ENCODE results near the gene EHHADH.
A peak's percentile ranks its signal among the peaks of the same experiment; 100 is the strongest.
"Not testable (repeated sequence)": the region's sequence is repeated elsewhere in the genome, so short reads cannot be mapped to it uniquely, and the experiment has no call there.

EHHADH gene

GRCh38 chr3:185251272-185251671 is 2.6 kb downstream of the EHHADH start:
- no peak for DNase-seq (ENCODE audit: low read depth)

DNA sequence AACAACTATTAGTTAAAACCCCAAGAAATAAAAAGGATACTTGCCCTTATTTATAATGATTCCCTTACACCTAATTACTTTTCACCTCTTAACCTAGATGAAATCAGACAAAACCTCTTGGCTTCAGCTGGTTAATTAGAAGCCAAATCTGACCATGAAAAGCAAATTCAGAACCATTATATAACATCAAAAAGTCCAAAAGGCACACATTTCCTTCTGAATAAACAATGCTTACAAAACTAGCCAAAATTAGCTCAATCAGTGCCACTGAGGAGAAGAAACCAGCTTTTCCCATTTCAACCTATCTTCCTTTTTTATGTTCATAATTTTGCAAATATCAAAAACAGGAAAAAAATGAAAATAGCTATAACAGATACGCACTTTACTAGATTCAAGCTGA is 3.2 kb downstream of the EHHADH start:
- DNase-seq (ENCODE audit: low read depth) = no peak

- no peak for DNase-seq (ENCODE audit: low read depth)
Observed at GRCh38 chr3:185250247-185250646, 3.6 kb downstream of the EHHADH start.

GRCh38 chr3:185242642-185243041 is 11.2 kb downstream of the EHHADH start:
- no peak for DNase-seq (ENCODE audit: low read depth)

DNA sequence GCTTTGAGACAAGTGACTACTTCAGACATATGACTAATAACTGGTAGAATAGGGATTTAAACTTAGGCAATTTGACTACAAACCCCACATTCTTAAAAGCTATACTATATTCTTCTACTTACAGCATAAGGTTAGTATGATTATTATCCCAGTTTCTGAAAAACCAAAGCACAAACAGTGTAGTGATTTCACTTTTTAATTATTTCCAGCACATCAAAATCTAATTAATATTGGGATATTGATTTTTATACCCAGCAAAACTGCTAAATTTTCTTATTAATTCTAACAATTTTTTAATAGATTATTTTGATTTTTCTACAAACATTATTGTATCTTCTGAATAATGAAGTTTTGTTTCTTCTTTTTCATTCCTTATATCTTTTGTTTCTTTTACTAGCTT is 16.9 kb downstream of the EHHADH start:
- no peak for DNase-seq (ENCODE audit: low read depth)

- DNase-seq (ENCODE audit: low read depth) = no peak
Observed at GRCh38 chr3:185233328-185233727, 20.5 kb downstream of the EHHADH start.

DNA sequence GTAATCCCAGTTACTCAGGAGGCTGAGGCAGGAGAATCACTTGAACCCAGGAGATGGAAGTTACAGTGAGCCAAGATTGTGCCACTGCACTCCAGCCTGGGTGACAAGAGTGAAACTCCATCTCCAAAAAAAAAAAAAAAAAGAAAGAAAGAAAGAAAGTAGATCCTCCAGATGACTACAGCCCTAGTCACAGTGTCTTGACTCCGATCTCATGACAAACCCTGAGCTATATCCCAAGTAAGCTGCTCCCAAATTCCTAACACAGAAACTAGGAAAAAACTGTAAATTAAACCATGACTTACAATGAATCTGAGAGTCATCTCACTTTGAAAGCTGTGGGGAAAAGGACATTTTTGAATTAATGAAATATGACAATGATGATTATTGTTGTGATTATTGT is 27.3 kb downstream of the EHHADH start:
- DNase-seq (ENCODE audit: low read depth) = not testable (repeated sequence)

GRCh38 chr3:185225523-185225922 is 28.3 kb downstream of the EHHADH start:
- no peak for DNase-seq (ENCODE audit: low read depth)

DNA sequence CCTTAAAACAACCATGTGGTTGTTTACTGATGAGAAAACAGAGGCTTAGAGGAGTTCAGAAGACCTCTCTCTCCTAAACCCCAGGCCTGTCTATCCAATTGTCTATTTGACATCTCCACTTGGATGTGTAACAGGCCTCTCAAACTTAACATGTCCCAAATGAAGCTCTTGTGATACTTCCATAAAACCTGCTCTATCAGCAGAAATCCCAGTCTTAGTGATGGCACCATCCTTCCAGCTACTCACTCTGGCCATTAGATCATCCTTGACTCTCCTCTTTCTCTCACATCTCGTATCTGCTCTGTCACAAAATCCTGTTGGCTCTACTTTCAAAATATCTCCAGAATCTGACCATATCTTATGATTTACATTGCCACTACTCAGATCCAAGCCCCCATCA is 28.8 kb downstream of the EHHADH start:
- no peak for DNase-seq (ENCODE audit: low read depth)

DNA sequence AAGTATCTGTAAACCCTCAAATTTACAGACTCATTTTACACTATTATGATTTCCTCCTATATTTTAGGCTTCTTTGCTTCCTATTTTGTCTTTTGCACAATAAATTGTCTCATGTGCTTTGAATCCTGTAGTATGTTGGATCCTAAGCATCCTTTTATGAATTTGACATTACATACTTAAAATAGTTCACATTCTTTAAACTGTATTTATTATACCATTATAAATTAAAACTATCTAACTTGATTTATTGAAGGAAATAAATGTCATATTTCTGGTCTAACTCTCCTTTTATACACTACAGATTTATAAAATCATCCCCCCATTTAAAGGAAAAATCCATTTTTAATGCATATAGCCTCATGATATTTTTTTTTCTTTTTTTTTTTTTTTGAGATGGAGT is 32.6 kb downstream of the EHHADH start:
- no peak for DNase-seq (ENCODE audit: low read depth)

GRCh38 chr3:185216607-185216958 is 37.3 kb downstream of the EHHADH start:
- DNase-seq (ENCODE audit: low read depth) = no peak

DNA sequence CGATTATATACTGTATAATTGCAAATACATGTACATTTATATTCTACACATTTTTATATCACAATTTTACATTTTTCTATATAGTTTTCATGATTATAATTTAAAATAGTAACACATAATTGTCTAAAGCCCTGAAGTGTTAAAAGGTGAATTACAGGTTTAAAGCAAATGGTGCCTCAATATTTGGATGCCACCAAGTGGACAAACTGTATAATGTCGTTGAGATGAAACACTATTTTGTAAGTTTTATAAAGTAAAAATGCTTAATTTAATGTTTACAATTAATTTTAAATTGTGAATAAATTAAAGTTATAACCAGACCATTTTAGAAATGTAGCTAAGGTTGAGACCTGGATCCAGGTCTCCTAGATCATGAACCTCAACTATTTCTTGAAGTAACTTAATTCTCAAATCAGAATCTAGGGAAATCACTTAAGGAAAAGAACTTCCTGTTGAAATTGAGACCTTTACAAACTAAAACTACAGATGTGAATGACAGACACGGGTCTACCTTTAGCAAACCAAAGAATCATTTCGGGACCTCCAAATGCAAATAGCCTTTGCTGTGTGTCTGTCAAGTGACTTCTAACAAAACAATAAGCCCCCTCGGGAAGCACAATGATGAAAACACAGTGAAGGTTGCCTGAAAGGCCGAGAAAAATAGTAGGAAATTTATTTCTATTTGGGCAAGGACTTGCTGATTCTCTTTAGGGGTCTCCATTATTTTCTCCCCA is 37.8 kb downstream of the EHHADH start:
- no peak for DNase-seq (ENCODE audit: low read depth)

DNA sequence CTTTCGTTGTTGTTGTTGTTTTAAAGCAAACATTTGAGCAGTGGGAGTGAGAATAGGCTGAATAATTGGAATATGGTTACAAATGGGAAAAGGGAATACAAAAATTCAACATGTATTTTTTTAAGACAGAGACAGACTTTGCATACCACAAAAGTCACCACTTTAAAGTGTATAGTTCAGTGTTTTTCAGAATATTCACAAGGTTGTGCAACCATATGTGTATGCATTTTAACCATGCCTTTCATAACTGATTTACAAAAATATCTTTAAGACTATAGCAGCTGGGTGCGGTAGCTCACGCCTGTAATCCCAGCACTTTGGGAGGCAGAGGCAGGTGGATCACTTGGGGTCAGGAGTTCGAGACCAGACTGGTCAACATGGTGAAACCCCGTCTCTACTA is 41.3 kb downstream of the EHHADH start:
- no peak for DNase-seq (ENCODE audit: low read depth)

- DNase-seq (ENCODE audit: low read depth) = no peak
Observed at GRCh38 chr3:185212086-185212485, 41.8 kb downstream of the EHHADH start.

GRCh38 chr3:185210621-185211142 is 43.2 kb downstream of the EHHADH start:
- no peak for DNase-seq (ENCODE audit: low read depth)

- no peak for DNase-seq (ENCODE audit: low read depth)
Observed at GRCh38 chr3:185208823-185209222, 45.0 kb downstream of the EHHADH start.

GRCh38 chr3:185207931-185208746 is 45.7 kb downstream of the EHHADH start:
- DNase-seq (ENCODE audit: low read depth) = peak; percentile 3

- DNase-seq (ENCODE audit: low read depth) = no peak
Observed at GRCh38 chr3:185207481-185207880, 46.4 kb downstream of the EHHADH start.

- DNase-seq (ENCODE audit: low read depth) = no peak
Observed at GRCh38 chr3:185205865-185206264, 48.0 kb downstream of the EHHADH start.

- DNase-seq (ENCODE audit: low read depth) = no peak
Observed at GRCh38 chr3:185204894-185205293, 49.0 kb downstream of the EHHADH start.

GRCh38 chr3:185200639-185201038 is 53.2 kb downstream of the EHHADH start:
- no peak for DNase-seq (ENCODE audit: low read depth)

DNA sequence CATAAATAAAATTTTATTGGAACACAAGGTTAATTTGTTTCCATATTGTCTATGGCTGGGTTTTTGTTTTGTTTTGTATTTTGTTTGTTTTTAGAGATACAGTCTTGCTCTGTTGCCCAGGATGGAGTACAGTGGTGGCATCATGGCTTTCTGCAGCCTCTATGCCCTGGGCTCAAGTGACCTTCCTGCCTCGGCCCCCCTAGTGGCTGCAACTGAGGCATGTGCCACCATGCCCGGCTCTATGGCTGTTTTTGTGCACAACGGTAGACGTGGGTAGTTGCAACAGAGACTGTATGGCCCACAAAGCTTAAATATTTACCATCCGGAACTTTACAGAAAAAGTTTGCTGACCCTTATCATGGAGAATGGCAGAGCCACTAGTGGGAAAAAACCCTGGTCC is 54.2 kb downstream of the EHHADH start:
- no peak for DNase-seq (ENCODE audit: low read depth)

DNA sequence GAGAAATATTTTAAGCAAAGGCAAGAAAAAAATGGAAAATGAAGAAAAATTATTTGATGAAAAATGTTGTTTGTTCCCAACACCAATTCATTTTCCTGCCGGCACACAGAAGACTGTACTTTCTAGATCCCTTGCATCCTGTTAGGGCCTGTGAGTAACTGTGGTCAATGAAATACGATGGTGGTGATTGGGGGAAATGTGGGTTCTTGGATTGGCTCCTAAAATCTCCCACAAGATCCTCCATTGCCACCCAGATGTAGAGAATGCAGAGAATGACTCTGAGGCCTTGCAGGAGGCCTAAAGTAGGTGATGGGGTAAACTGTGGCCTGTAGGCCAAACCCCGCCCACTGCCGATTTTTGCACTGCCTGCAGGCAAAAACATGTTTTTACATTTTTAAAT is 54.6 kb downstream of the EHHADH start:
- no peak for DNase-seq (ENCODE audit: low read depth)

All from activated T-cell treated with anti-CD3 and anti-CD28 coated beads for 48 hours (primary cell).